HG02642 (cell line): ENCODE results near the gene PDE1A.

ENCODE experiments used
- ATAC-seq: cut with Tn5 transposase; IDR thresholded peaks from one replicate; pipeline ENCODE4 v1.9.1; 2021; ENCODE audit warnings: mild to moderate bottlenecking; ENCODE audit not compliant: unreplicated experiment, poor library complexity

PDE1A gene

GRCh38 chr2:182224669-182225068, 202.2 kb downstream of the PDE1A start:
- no peak for ATAC-seq

DNA sequence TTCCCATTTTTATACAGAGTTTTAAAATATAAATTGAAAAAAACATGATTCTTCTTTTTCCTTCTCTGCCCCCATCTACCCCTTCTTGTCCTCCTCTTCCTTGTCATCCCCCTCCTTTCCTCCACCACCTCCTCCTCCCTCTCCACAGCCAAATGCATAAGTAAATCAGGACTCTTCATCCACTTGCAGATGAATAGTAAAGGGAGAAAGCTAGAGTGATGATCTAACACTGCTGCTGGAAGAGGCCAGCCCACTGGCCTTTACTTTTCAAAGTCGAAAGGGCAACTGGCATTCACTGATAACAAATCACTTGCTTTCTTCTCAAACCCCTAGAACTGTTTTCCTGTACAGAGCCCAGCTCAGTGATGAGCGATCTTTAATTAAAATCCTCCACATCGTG, 205.8 kb downstream of the PDE1A start:
- no peak for ATAC-seq

GRCh38 chr2:182220335-182220734, 206.5 kb downstream of the PDE1A start:
- no peak for ATAC-seq

DNA sequence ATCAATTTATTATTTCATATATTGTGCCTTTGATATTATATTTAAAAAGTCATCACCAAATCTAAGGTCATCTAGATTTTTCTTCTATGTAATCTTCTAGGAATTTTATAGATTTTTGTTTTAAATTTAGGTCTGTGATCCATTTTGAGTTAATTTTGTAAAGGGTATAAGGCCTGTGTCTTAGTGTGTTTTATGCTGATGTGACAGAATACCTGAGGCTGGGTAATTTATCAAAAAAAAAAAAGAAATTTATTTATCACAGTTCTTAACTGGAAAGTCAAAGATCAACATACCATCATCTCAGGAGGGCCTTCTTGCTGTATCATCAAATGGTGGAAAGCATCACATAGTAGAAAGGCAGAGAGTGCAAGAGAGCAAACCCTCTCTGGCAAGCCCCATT, 216.2 kb downstream of the PDE1A start:
- ATAC-seq, result no peak

DNA sequence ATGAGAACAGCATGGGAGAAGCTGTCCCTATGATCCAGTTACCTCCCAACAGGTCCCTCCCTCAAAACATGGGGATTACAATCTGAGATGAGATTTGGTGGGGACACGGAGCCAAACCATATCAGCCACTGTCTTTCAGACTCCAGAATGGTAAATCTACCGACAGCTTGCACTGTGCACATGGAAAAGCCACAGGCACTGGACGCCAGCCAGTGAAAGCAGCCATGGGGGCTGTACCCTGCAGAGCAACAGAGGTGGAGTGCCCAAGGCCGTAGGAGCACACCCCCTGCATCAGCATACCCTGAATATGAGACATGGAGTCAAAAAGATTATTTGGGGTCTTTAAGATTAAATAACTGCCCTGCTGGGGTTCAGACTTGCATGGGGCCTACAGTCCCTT, 218.4 kb downstream of the PDE1A start:
- ATAC-seq, result no peak

- ATAC-seq, result peak; percentile 84
Measured at GRCh38 chr2:182207049-182207746, 219.6 kb downstream of the PDE1A start.

DNA sequence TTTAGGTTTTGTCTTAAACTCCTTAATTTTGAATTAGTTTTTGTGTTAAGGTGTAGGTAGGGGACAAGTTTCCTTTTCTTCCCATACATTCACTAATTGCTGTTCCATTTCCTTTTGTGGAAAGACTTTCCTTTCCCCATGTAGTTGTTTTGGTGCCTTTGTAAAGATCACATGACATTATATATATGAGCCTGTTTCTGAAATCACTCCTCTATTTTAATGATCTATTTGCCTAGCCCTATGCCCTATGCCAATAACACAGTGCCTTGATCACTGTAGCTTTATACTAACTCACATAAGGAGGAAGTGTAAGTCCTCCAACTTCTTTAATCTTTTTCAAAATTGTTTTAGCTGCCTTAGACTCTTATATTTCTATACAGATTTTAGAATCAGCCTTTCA, 229.3 kb downstream of the PDE1A start:
- no peak for ATAC-seq

- ATAC-seq, result no peak
Measured at GRCh38 chr2:182193291-182193690, 233.5 kb downstream of the PDE1A start.

DNA sequence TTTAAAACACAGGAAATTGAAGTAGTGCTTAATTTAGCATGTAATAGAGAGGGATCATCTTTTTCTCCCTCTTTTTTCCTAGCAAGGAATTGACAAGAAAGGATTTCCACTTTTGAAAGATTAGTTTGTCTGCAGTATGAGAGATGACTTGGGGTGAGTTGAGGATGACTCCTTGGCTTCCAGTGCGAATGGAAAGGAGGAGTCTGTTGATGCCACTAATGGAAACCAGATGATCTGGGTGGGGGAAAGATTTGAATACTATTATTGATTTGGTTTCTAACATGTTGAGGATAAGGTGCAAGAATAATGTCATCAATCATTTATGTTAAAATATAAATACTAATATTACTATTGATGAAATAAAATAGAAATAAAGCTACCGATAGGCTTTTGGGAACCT, 235.8 kb downstream of the PDE1A start:
- ATAC-seq, result no peak

GRCh38 chr2:182187130-182187529, 239.7 kb downstream of the PDE1A start:
- ATAC-seq, result no peak

DNA sequence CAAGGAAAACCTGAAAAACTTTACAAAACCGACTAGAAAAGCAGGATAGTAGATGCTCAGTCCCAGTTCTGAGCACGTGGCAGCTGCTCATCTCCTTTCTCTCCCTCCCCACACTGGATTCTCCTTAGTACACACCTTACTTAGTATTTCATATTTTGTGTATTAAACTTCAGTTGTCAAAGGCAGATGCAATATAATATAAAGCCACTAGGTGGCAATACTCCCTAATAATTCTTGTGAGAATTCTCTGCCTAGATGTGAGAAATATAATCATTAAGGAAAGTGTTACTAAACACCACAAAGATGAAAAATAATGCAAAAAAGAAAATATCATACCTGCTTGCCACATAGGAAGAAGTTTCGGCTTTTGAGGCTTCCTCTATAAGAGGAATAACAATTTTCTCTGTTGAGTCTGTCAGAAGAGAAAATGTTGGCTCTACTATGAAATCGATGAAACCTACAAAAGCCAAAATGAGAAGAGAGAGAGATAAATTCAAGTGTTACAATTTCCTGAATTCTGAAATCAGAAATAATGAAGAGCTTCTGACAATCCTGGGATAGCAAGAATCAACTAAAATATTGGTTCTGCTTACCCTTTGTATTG, 240.6 kb downstream of the PDE1A start:
- ATAC-seq, result peak; percentile 75

GRCh38 chr2:182182436-182182835, 244.4 kb downstream of the PDE1A start:
- ATAC-seq, result no peak

GRCh38 chr2:182181381-182181780, 245.5 kb downstream of the PDE1A start:
- ATAC-seq, result no peak

DNA sequence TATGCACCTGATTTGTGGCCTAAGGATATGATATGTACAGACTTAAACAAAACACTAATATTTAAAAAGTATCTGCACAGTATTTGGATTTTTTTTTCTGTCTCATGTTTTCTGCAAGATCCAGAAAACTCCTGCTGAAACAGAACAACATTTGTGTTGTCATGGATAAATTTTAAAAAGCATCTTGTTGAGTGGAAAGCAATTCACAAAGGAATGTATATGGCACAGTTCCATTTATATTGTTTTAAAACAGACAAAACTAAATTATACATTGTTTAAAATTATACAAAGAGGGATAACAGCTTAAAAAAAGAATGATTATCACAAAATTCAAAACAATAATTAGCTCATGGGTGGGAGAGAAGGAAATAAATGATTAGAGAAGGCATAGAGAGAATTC, 247.7 kb downstream of the PDE1A start:
- no peak for ATAC-seq

GRCh38 chr2:182173944-182174622, 252.8 kb downstream of the PDE1A start:
- ATAC-seq, result no peak

DNA sequence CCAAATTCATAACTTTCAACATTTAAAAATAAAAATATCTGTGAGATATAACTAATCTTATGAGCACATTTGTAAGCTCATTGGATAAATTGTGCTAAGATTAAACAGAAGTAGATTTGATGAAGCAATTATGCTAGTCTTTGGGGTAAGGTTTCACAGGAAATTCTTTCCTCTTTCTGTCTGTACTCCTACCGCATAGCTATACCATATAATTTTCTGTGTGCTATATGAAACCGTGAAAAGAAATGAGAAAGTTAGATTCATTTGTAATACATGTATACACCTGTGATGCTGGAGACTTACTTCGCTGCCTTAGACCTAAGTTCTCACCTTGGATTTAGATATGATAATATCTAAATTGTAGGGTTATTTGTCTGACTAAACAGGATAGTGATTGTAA, 256.5 kb downstream of the PDE1A start:
- ATAC-seq, result no peak

GRCh38 chr2:182167882-182168281, 259.0 kb downstream of the PDE1A start:
- ATAC-seq, result no peak

DNA sequence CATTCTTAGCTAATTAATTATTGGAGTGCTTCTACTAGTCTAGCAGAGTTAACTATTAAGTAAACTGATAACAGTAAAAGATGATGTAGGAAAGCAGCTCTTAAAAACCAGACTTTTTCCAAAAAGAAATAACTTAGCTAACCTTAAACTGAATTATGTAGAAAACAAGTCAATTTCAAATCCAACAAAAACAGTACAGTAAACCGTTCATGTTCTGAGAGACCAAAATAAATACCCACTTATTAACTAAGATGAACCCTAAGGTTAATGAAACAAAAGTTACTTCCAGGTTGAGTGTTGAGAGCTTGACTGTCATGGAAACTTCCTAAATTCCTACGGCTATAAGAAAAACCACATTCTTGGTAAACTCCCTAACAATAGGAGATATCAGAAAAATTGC, 260.0 kb downstream of the PDE1A start:
- no peak for ATAC-seq

- ATAC-seq, result no peak
Measured at GRCh38 chr2:182166406-182166805, 260.4 kb downstream of the PDE1A start.

- ATAC-seq, result no peak
Measured at GRCh38 chr2:182165202-182165601, 261.6 kb downstream of the PDE1A start.

DNA sequence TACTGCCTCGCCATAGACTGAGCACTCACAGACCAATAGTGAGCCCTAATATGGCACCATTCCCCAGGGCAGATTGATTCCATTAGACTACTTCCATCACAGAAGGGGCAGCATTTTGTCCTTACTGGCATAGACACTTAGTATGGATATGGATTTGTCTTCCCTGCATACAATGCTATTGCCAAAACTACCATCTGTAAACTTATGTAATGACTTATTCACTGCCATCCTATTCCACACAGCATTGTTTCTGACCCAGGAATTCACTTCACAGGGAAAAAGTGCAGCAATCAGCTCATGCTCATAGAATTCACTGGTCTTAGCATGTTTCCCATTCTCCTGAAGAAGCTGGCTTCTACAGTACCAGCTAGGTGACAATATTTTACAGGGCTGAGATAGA, 262.1 kb downstream of the PDE1A start:
- ATAC-seq, result no peak

GRCh38 chr2:182163878-182164277, 263.0 kb downstream of the PDE1A start:
- ATAC-seq, result no peak
